GOT3 (cell line): Measurements from ENCODE around the gene NUBP2.
A peak's percentile ranks its signal among the peaks of the same experiment; 100 is the strongest.

Source experiments
- DNase-seq: peaks from one replicate; lab custom pipeline; 2025; ENCODE audit warnings: mixed read lengths; lab: John Stamatoyannopoulos, UW

Gene NUBP2

GRCh38 chr16:1772362-1772907 is 10.3 kb upstream of the NUBP2 start, which contains the start of gene EME2:
Gene EME2 (plus strand): TSS chr16:1772810. CDS start chr16:1773228, 418 bp downstream.
- no peak for DNase-seq

GRCh38 chr16:1772908-1773702 is 9.7 kb upstream of the NUBP2 start, which contains the start of gene MRPS34:
Gene MRPS34 (minus strand): TSS chr16:1773134. CDS start chr16:1773119, 15 bp downstream.
- DNase-seq, result peak; percentile 63

DNA sequence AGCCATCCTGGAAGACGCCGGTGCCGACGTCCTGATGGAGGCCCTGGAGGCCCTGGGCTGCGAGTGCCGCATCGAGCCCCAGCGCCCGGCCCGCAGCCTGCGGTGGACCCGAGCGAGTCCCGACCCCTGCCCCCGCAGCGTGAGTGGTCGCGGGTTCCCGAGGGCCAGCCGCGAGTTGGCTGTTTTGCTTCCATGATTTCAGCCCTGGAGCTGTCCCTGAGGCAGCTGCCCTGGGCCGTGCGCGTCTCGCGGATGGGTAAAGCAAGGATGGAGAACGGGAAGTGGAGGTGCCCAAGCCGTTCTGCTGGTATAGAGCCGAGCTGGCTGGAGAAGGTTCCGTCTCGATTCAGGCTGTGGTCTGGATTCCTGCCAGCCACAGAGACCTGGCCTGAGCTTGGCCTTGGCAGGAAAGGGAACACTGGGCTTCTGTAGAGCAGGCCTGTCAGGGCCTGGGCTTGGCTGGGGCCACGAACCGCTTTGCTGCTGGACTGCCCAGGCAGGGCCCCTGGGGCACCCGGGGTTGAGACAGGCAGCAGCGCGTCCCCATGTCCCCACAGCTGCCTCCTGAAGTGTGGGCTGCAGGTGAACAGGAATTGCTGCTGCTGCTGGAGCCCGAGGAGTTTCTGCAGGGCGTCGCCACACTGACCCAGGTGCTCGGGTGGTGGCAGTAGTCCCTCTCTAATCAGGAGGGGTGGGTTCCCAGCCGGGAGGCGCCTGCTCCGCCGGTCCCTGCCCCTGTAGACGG is 8.9 kb upstream of the NUBP2 start:
- no peak for DNase-seq

DNA sequence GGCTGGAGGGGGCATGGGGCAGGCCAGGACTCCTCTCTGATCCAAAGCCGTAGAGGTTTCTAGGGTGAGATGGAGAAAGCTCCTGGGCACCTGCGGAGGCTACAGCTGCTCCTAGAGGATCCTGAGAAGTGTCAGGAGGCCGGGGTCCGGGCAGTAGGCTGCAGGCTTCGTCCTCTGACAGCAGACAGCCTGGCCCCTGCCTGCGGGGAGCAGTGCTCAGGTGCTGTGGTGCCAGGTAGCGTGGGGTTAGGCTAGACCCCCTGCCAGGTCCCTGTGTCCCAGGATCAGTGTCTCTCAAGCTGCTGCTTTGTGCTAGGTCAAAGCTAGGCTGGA is 8.3 kb upstream of the NUBP2 start:
- no peak for DNase-seq

GRCh38 chr16:1775006-1775845 is 7.5 kb upstream of the NUBP2 start:
- DNase-seq, result no peak

DNA sequence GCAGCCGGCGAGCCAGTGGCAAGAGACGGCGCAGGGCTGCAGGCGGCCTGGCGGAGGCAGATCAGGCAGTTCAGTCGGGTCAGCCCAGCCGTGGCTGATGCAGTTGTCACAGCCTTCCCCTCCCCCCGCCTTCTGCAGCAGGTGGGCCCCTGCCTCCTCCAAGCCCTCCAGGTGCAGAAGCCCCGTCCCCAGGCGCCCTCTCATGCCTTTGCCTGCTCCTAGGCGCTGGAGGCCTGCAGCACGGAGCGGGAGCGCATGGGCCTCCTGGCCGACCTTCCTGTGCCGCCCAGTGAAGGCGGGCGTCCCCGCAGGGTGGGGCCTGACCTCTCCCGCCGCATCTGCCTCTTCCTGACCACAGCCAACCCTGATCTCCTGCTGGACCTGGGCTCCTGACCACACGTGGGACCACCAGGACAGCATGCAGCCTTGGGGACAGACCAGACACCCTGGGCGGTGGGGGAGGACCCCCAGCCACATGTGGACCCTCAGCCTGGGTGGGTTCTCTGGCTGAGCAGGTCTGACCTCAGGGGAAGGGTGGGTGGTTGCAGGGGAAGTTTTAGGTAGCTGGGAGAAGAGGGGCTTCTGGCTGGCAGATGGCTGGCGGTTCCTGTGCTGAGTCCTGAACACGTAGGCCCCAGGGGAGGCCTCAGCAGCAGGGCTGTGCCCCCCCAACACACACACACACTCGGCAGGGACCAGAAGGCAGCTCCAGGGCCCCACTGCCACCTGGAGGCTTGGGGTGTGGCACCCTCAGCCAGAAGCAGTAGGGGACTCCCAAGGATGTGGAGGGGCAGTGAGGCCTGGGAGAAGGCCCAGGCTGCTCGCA is 6.7 kb upstream of the NUBP2 start:
- no peak for DNase-seq

- DNase-seq, result no peak
Measured at GRCh38 chr16:1776672-1776955, 6.1 kb upstream of the NUBP2 start.

- DNase-seq, result no peak
Measured at GRCh38 chr16:1776991-1777374, 5.8 kb upstream of the NUBP2 start.

GRCh38 chr16:1777375-1778199 is 5.2 kb upstream of the NUBP2 start:
- DNase-seq, result no peak

DNA sequence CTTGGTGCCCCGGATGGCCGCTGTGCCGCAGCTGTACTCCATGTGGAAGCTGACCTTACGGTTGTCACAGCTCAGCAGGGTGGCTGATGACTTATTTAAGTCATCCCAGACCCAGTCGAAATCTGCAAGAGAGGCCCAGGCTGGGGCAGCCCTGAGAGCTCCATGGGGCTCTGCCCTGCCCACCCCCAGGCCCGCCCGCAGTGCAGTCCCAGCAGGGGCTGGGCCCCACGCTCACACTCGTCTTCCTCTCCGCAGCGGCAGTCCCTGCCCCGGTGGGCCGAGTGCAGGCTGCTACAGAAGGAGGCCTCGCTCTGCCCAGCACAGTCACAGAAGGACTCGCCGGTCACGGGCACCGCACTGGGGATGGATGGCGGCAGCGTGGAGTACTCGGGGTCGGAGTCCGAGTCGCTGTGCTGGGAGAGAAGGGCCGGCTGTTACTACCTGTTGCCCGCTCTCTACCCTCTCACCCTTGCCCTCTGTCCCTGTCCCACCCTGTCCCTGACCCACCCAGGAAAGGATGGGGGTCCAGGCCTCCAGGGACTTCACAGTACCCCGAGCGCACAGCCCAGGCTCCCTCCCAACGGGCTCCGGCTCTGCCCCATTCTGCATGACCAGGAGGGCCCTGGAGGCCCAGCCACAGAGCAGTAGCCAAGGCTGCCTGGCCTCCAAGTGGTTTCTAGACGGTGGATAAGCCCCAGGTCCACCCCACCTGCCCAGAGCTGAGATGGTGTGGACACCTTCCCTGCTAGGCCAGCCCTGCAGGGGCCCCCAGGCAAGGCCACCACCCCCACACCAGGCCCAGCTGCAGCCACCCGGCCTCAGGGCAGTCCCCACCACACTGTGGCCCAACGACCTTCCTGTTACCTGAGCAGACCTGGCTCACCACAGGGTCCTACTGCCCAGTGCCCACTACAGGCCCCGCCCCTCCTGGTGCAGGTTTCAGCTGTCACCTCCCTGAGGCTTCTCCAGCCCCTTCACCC is 4.3 kb upstream of the NUBP2 start:
- no peak for DNase-seq

- DNase-seq, result no peak
Measured at GRCh38 chr16:1779234-1779701, 3.5 kb upstream of the NUBP2 start.

DNA sequence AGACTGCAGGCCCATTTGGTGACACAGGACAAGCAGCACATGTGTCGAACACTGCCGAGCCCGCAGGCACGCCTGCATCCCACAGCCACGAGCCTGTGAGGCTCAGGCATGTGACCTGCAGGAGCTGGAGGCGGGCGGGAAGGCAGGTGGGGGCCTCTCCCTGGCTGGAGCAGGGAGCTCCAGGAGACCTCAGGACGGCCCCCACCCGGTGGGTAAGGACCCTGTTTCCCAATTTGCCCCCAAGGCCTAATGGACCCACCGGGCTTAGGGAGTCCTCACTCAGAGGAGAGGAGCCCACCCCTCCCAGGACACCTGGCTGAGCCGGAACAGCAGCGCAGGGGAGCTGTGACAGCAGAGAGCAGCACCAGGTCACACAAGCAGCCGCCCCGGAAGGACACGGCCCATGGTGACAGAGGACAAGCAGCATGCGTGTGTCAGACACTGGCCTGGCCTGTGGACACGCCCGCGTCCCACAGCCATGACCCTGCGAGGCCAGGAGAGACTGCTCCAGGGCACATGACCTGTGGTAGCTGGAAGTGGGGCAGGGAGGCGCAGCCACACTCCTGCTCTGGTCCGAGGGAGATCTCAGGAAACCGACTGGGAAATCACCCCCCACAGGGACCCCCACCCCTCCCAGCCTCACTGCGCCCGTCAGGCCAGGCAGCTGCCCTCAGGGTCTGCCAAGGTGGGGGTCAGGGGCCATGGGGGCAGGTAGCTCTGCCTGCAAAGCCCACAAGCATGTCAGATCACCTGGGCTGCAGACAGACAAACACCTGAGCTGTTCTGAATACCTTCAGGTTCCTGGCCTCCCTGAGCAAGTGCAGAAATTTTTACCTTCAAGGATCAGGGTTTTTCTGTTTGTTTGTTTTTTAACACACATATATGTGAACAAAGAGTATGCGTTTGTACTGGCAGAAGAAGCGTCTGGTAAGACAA is 2.8 kb upstream of the NUBP2 start:
- no peak for DNase-seq

DNA sequence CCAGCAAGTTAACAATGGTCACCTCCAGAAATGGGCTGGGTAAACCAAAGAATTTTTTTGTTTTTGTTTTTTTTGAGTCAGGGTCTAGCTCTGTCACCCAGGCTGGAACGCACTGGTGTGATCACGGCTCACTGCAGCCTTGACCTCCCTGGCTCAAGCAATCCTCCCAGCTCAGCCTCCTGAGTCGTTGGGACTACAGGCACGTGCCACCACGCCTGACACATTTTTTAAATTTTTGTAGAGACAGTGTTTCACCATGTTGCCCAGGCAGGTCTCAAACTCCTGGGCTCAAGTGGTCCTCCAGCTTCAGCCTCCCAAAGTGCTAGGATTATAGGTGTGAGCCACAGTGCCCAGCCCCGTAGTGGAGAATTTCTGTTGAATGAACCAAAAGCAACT is 2.1 kb upstream of the NUBP2 start:
- no peak for DNase-seq

DNA sequence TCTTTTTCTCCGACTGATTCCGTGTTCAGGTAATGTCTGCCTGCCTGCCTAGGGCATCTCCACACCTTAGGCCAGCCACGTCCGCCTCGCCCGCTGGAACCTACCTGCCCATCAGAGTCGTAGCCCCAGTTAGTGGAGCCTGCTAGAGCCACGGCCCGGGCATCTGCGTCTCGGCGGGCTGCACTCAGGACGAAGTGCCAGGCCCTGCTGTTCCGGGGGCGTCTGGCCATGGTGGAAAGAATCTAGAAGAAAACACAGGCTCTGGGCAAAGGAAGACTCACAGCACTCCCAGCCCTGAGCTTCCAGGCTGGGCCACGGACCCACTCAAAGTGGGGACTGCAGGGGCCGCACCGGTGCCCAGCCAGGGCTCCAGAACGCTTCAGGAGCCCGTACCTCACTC is 1.5 kb upstream of the NUBP2 start:
- no peak for DNase-seq

GRCh38 chr16:1781758-1782407 is 877 bp upstream of the NUBP2 start:
- DNase-seq, result no peak

DNA sequence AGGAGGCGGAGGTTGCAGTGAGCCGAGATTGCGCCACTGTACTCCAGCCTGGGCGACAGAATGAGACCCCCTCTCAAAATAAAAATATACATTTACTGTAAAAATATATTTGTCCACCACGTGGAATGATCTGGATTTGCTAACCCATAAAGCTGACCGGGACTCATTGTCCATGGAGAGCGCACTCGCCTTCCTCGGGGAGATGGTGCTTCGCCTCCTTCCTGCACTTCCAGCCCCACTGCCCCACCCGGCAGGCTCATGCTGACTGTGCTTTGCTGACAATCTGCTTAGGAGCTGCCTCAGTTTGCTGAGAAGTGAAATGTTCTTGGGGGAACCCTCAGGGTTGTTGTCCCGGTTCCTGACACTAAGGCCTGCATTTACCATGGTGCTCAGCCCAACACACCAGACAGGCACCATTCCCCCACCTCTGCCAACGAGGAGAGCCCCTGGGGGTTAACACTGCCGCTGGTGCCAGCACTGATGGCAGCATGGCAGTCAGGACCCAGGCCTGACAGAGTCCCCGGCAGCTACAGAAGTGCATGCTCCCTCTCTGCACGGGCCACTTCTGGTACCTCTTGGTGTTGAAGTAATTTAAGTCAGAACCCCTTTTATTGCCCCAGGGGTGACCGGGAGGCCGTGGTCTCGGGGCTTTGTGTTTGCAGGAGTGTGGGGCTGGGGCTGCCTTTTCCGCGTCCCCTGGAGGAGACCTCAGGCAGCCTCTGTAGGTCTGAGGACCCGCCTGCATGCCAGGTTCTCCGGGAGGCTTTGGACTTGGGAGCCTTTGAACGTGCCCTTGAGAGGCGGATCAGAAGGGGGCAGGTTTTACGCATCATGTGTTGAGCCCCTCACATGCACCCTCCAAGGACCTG is 2.5 kb downstream of the NUBP2 start:
- no peak for DNase-seq

DNA sequence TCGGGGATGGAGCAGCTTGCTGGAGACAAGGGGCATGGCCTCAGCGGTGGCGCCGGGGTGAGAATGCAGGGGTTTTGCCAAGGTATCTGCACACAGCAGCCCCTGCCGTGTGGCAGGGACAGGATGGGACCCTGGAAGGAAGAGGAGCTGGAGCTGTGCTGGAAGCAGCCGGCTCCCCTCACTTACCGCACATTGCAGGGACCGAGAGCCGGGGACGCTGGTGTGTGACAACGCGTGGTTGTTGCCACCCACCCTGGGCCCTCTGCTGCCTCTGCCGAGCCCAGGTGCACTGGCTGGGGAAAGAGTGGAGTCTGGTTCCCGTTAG is 3.0 kb downstream of the NUBP2 start:
- no peak for DNase-seq
